Stomach (tissue), 4 donors: ENCODE results near the gene TENT5C.
A peak's percentile ranks its signal among the peaks of the same experiment; 100 is the strongest.

ENCODE experiments used
- CTCF ChIP-seq, 7 experiments: fragments of 450-650 bp in 4 of 7; fragments of 200-600 bp in 3 of 7; sonication (generic) in 3 of 7; IDR thresholded peaks; one replicate each; pipeline ENCODE4 v1.5.1; 2016 to 2019; ENCODE audit warnings: antibody characterized with exemption in 7 of 7, control low read depth in 2 of 7, mild to moderate bottlenecking in 1 of 7
- EP300 ChIP-seq: sonication (generic); formaldehyde crosslinking; IDR thresholded peaks from one replicate; pipeline ENCODE4 v1.6.1; 2017; ENCODE audit warnings: antibody characterized with exemption
- POLR2A ChIP-seq, 4 donors: fragments of 450-650 bp; IDR thresholded peaks; one replicate each; pipeline ENCODE4 v1.6.1; 2016; ENCODE audit warnings: antibody characterized with exemption in 4 of 4, control low read depth in 2 of 4, mild to moderate bottlenecking in 1 of 4, moderate library complexity in 1 of 4
- POLR2AphosphoS5 ChIP-seq, 3 donors: sonication (generic); formaldehyde crosslinking; IDR thresholded peaks; one replicate each; pipeline ENCODE4 v1.6.1; 2016; ENCODE audit warnings: antibody characterized with exemption in 3 of 3

- TF ChIP-seq CTCF (IDR thresholded peaks at IDR 0.05) (no peak), EP300 (no peak), POLR2A (IDR thresholded peaks at IDR 0.05) (no peak), POLR2AphosphoS5 (IDR thresholded peaks at IDR 0.05) (peak in 1 of 3 donors; percentile 3)
Measured at GRCh38 chr1:117605164-117605773, 579 bp upstream of the TENT5C start.
